Limb (tissue), 2 donors: Measurements from ENCODE around the gene SATB1.
"Not testable (repeated sequence)": the region's sequence is repeated elsewhere in the genome, so short reads cannot be mapped to it uniquely, and the experiment has no call there.

Experiments used
- DNase-seq, 2 donors: peaks; one replicate each; pipeline ENCODE4 v3.0.0-alpha.2; 2016; ENCODE audit errors: extremely low spot score in 2 of 2

The SATB1 gene

DNA sequence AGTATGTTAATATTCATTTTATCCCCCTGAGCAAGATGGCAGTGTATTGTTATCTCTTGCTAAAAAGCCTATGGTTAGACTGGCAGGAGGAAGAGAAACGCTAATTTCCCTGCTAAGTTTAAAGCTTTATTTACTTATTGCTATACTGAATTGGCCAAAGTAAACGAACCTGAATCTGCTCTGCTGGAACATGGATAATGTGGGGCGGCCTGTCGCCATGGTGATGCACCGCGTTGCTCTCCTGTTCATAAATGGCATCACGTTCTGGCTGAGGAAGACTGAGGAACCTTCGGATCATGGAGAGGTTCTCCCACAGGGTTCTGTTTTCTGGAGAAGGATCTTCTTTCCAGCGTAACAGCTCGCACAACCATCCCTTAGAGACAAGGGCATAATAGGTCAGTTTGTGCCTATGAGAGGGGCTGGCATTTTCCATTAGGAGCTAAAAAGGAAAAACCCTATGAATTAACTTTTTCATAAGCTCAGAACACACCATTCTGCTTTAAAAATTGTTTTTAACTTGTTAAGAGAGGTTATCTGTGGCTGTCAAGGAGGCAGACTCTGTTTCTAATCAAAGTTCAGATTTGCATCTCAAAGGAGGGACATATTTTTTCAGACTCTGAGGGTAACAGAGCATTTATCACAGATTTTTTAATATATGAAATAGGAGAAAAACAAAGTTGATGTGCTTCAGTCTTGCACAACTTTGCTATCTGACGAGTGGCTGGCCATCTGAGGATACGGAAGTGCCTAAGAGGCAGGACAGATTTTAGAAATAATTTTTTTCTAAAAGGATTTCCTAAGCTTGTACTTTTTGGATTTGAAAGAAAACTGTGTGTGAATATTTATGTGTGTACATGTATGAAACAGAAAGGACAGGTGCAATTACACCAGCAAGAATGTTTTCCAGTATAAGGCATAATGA lies 73.1 kb downstream of the SATB1 start:
- no peak for DNase-seq

DNA sequence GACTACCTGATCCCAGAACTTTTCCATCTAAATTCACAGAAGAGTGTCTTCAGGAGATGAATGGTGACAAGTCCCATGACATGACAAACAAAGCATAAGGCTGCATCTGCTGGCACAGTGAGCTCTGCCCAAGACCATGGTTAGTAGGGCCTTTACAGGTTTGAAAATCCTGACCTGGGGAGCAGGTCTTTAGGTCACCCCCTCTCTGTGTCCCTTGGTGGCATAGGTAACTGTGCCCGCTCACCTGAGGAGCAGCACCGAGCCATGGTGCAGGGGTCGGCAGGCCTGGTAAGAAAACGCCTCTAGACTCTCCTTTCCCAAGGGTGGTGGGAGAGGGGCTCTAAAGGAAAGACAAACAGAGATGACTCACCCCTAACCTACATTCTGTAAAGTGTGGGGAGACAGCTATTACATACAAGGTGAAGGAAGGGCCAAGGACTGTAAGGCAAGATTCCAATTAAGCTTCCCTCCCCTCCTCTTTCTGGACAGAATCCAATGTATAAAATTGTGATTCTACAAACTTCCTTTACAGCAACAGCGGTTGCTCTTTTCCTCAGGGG lies 74.0 kb downstream of the SATB1 start:
- DNase-seq, result no peak

- DNase-seq, result no peak
Measured at GRCh38 chr3:18349197-18349798, 75.8 kb downstream of the SATB1 start.

GRCh38 chr3:18346097-18346496 lies 79.0 kb downstream of the SATB1 start:
- DNase-seq, result no peak

- no peak for DNase-seq
Measured at GRCh38 chr3:18345015-18345367, 80.1 kb downstream of the SATB1 start.

DNA sequence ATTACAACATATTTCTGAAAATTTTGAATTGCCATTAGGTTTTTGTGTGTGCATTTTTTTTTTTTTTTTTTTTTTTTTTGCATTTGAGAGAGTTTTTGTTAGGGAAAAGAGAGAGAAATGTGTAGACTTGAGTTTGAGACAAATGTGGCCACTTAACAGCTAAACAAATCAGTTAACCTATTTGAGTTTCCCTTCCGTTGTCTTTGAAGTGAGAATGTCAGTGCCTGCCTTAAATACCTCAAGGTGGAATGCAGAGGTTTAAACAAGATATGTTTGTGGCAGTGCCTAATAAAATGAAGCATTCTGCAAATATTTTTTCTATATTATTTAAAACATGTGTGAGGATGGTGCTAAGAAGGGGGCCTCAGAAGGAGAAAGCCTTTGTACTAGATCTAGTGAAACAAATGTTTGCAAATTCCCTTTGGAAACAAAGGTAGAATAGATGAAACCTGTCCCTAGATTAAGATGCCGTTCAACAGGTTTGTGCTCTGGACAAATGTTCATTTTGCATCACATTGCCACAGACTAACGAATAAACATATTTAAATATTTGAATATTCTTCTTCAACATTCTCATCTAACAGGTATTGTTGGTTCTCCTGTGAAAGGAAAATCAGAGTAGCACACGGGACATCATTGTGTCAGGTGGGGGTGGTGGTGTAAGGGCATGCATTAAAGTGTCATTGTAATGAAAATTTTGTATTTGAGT lies 80.7 kb downstream of the SATB1 start:
- DNase-seq, result no peak

DNA sequence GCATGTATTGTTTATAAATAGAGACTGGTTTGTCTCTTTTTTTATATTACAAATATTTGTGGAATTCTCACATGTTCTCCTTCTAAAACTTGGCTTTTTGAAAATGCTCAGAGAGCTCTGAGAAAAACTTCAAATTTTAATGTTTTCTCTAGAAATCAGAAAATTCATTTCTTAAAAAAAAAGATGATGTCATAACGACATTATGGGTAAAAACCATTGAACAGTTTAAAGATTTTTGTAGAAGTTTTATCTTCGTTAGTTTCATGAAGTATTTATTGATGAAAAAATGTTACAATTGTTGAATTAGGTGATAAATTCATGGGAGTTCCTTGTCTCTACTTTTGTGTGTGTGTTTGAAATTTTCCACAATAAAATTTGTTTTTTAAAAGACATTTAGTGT lies 81.3 kb downstream of the SATB1 start:
- no peak for DNase-seq

GRCh38 chr3:18338827-18339514 lies 86.2 kb downstream of the SATB1 start:
- no peak for DNase-seq

DNA sequence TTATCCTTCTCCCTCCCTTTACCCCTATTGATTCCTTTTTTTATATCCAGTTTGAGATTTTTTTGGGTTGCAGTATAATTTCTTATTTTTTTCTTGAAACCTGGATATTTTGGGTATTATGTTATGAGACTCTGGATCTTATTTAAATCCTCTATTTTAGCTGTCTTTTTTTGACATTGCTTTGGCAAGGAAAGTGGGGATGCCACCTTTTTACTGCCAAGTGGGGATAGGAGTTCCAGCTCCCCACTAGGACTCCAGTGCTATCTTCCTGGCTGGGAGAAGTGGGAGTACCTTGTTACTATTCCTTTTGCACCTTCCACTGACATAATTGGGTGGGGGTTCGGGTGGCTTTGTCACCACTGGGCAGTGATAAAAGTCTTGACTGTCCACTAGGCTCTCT lies 87.9 kb downstream of the SATB1 start:
- no peak for DNase-seq

DNA sequence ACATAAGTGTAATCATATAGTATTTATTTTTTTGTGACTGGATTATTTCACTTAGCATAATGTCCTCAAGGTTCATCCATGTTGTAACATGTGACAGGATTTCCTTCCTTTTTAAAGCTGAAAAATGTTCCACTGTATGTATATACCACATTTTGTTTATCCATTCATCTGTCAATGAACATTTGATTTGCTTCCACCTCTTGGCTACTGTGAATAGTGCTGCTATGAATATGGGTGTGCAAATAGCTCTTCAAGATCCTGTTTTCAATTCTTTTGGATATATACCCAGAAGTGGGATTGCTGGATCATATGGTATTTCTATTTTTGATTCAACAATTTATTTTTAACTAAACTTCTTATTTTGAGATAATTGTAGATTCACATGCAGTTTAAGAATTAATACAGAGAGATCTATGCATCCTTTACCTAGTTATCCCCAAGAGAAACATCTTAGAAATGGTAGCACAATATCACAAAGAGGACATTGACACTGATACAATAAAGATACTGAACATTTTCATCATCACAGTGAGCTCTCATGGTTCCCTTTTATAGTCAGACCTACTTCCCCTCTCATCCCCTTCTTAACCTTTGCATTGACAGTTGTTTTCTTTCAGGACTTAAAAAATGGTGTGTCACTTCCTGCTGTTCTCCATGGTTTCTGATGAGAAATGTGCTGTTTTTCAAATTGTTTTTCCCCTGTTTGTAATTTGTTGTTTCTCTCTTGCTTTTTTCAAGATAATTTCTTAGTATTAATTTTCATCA lies 90.1 kb downstream of the SATB1 start:
- no peak for DNase-seq

DNA sequence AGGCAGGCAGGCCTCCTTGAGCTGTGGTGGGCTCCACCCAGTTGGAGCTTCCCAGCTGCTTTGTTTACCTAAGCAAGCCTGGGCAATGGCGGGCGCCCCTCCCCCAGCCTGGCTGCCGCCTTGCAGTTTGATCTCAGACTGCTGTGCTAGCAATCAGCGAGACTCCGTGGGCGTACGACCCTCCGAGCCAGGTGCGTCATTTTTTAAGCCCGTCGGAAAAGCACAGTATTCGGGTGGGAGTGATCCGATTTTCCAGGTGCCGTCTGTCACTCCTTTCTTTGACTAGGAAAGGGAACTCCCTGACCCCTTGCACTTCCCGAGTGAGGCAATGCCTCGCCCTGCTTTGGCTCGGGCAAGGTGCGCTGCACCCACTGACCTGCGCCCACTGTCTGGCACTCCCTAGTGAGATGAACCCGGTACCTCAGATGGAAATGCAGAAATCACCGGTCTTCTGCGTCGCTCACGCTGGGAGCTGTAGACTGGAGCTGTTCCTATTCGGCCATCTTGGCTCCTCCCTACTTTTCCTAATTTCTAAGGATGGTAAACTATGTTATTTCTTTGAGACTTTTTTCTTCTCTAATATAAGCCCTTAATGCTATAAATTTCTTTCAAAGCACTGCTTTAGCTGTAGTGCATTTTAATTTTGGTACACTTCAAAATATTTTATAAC lies 94.2 kb downstream of the SATB1 start:
- DNase-seq, result not testable (repeated sequence)

GRCh38 chr3:18308096-18308650 lies 117.0 kb downstream of the SATB1 start:
- no peak for DNase-seq

DNA sequence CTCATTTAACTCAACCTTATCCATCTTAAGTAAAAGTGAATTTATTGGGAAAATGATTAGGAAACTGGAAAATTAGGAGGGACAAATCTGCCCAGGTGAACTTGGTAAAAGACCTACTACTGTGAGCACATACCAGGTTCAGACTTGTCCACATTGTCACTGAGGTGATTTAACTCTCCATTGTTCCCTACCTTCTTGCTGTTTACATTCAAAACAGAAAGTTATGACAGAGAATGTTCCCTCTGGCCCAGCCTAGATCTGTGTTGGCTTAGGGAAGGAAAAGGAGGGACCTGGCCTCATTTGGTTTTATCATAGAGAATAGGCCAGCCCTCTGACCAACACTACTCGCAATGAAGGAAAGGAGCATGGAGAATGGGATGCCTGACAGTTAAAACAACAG lies 117.6 kb downstream of the SATB1 start:
- DNase-seq, result no peak

DNA sequence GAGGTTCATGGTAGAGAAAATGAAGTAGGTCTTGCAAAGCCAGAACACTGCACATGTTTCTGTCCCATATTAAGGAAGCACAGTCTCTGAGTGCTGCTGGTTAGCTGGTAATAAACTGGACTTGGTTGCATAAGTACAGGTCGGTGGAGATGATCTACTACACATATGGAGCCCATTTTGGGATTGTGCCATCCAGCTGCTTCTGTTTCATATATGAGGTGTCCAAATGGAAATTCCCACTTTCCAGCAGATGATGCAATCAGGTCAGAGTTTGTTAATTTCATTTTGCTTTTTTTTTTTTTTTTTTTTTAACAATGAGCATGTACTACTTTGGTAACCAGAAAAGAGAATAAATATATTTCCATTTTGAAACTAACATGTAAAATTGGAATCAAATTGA lies 122.6 kb downstream of the SATB1 start:
- DNase-seq, result peak in 1 of 2 donors; percentile 30

- no peak for DNase-seq
Measured at GRCh38 chr3:18301781-18302180, 123.4 kb downstream of the SATB1 start.

DNA sequence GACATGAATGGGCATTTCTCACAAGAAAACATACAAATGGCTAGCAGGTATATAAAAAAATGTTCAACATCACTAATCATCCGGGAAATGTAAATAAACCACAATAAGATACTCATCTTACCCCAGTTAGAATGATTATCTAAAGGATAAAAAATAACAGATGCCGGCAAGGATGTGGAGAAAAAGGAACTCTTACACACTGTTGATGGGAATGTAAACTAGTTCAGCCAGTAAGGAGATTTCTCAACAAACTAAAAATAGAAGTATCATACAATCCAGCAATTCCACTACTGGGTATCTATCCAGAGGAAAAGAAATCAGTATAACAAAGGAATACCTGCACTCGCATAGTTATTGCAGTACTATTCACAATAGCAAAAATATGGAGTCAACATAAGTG lies 124.2 kb downstream of the SATB1 start:
- DNase-seq, result no peak

DNA sequence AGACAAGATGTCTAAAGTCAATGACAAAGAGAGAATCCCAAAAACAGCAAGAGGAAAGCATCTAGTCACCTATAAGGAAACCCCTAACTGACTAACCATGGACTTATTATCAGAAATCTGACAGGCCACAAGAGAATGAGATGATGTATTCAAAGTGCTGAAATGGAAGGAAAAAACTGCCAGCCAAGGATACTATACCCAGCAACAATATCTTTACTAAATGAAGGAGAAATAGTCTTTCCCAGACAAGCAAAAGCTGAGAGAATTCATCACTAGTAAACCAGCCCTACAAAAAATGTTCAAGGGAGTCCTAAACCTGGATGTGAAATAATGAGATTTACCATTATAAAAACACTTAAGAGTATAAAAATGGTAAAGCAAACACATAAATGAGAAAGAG lies 128.0 kb downstream of the SATB1 start:
- DNase-seq, result no peak
